Body of pancreas (tissue), 4 donors: ENCODE results near the gene RAB26.

Experiments
- CTCF ChIP-seq, 7 experiments: fragments of 450-650 bp in 4 of 7; fragments of 200-600 bp in 3 of 7; sonication (generic) in 3 of 7; IDR thresholded peaks; one replicate each; pipeline ENCODE4 v1.5.1; 2016 to 2019; ENCODE audit warnings: antibody characterized with exemption in 7 of 7
- POLR2A ChIP-seq, 3 donors: fragments of 450-650 bp; IDR thresholded peaks; one replicate each; pipeline ENCODE4 v1.6.1; 2016; ENCODE audit warnings: antibody characterized with exemption in 3 of 3, mild to moderate bottlenecking in 2 of 3

GRCh38 chr16:2199621-2200139, 51.3 kb downstream of the RAB26 start:
- TF ChIP-seq CTCF (IDR thresholded peaks at IDR 0.05): no peak
- no peak for TF ChIP-seq POLR2A (IDR thresholded peaks at IDR 0.05)
